ENCODE measurements around the gene IST1.

IST1 gene

GRCh38 chr16:71894921-71895678 lies at the start of gene IST1:
TSS of gene IST1 (plus strand) at chr16:71895531. CDS start at chr16:71915641, 20,110 bp downstream.
- Histone ChIP-seq H3K27ac (ENCODE audit: low read depth in 2 of 2, low read length in 2 of 2) (peak within 1 kb of the TSS; percentile 99 to 100), H3K4me3 (ENCODE audit: low read length in 2 of 2) (peak within 1 kb of the TSS; percentile 89 to 99), H3K9me3 (ENCODE audit: control insufficient read depth in 2 of 2, low read length in 2 of 2) (no peaks in the 10 kb centered on the region), H3K9ac (ENCODE audit: low read depth in 1 of 2, low read length in 2 of 2) (peak within 1 kb of the TSS; percentile 99 to 100), H3K36me3 (ENCODE audit: control insufficient read depth in 2 of 2, insufficient read depth in 2 of 2, low read length in 2 of 2) (no peaks in the 10 kb centered on the region), H3K27me3 (ENCODE audit: control insufficient read depth in 2 of 2, insufficient read depth in 2 of 2, low read length in 2 of 2) (no peaks in the 10 kb centered on the region), H3K4me1 (ENCODE audit: control insufficient read depth in 2 of 2, insufficient read depth in 2 of 2, low read length in 2 of 2) (peaks cover 9 to 12% of the 10 kb centered on the region in 2 donors)

- H3K9ac ChIP-seq (ENCODE audit: low read depth in 1 of 2, low read length in 2 of 2) = peak within 1 kb of the TSS; percentile 92 to 96
- H3K9me3 ChIP-seq (ENCODE audit: control insufficient read depth in 2 of 2, low read length in 2 of 2) = no peaks in the 10 kb centered on the region
- H3K27me3 ChIP-seq (ENCODE audit: control insufficient read depth in 2 of 2, insufficient read depth in 2 of 2, low read length in 2 of 2) = no peaks in the 10 kb centered on the region
- H3K4me1 ChIP-seq (ENCODE audit: control insufficient read depth in 2 of 2, insufficient read depth in 2 of 2, low read length in 2 of 2) = peaks cover 8% of the 10 kb centered on the region in 2 donors
- peak within 1 kb of the TSS; percentile 78 to 95 for H3K4me3 ChIP-seq (ENCODE audit: low read length in 2 of 2)
- peaks cover 20 to 22% of the 10 kb centered on the region in 2 donors for H3K36me3 ChIP-seq (ENCODE audit: control insufficient read depth in 2 of 2, insufficient read depth in 2 of 2, low read length in 2 of 2)
- H3K27ac ChIP-seq (ENCODE audit: low read depth in 2 of 2, low read length in 2 of 2) = peak within 1 kb of the TSS; percentile 70 to 86
These were observed 49.5 kb upstream of the IST1 start, which contains the start of gene ATXN1L for GRCh38 chr16:71845639-71846430. TSS of gene ATXN1L (plus strand) at chr16:71845976. CDS start at chr16:71849741, 3,765 bp downstream.

- Histone ChIP-seq H3K9ac (ENCODE audit: low read depth in 1 of 2, low read length in 2 of 2) (peak overlapping the region; percentile 92 to 96), H3K9me3 (ENCODE audit: control insufficient read depth in 2 of 2, low read length in 2 of 2) (no peaks in the 10 kb centered on the region), H3K4me1 (ENCODE audit: control insufficient read depth in 2 of 2, insufficient read depth in 2 of 2, low read length in 2 of 2) (peaks cover 8% of the 10 kb centered on the region in 2 donors), H3K27ac (ENCODE audit: low read depth in 2 of 2, low read length in 2 of 2) (peak overlapping the region; percentile 70 to 86), H3K36me3 (ENCODE audit: control insufficient read depth in 2 of 2, insufficient read depth in 2 of 2, low read length in 2 of 2) (peaks cover 26 to 28% of the 10 kb centered on the region in 2 donors), H3K27me3 (ENCODE audit: control insufficient read depth in 2 of 2, insufficient read depth in 2 of 2, low read length in 2 of 2) (no peaks in the 10 kb centered on the region), H3K4me3 (ENCODE audit: low read length in 2 of 2) (peak overlapping the region; percentile 78 to 95)
These were observed 48.9 kb upstream of the IST1 start for GRCh38 chr16:71846431-71846830.

- peak overlapping the region; percentile 78 to 95 for H3K4me3 ChIP-seq (ENCODE audit: low read length in 2 of 2)
- peak overlapping the region; percentile 92 to 96 for H3K9ac ChIP-seq (ENCODE audit: low read depth in 1 of 2, low read length in 2 of 2)
- peaks cover 8% of the 10 kb centered on the region in 2 donors for H3K4me1 ChIP-seq (ENCODE audit: control insufficient read depth in 2 of 2, insufficient read depth in 2 of 2, low read length in 2 of 2)
- no peaks in the 10 kb centered on the region for H3K27me3 ChIP-seq (ENCODE audit: control insufficient read depth in 2 of 2, insufficient read depth in 2 of 2, low read length in 2 of 2)
- no peaks in the 10 kb centered on the region for H3K9me3 ChIP-seq (ENCODE audit: control insufficient read depth in 2 of 2, low read length in 2 of 2)
- peaks cover 32 to 34% of the 10 kb centered on the region in 2 donors for H3K36me3 ChIP-seq (ENCODE audit: control insufficient read depth in 2 of 2, insufficient read depth in 2 of 2, low read length in 2 of 2)
- no peak overlapping the region for H3K27ac ChIP-seq (ENCODE audit: low read depth in 2 of 2, low read length in 2 of 2)
These were observed 48.2 kb upstream of the IST1 start for GRCh38 chr16:71847096-71847495.

GRCh38 chr16:71848622-71849021 lies 46.7 kb upstream of the IST1 start:
- H3K27ac ChIP-seq (ENCODE audit: low read depth in 2 of 2, low read length in 2 of 2) = no peak overlapping the region
- no peak overlapping the region for H3K4me3 ChIP-seq (ENCODE audit: low read length in 2 of 2)
- peaks cover 38 to 45% of the 10 kb centered on the region in 2 donors for H3K36me3 ChIP-seq (ENCODE audit: control insufficient read depth in 2 of 2, insufficient read depth in 2 of 2, low read length in 2 of 2)
- no peaks in the 10 kb centered on the region for H3K9me3 ChIP-seq (ENCODE audit: control insufficient read depth in 2 of 2, low read length in 2 of 2)
- H3K27me3 ChIP-seq (ENCODE audit: control insufficient read depth in 2 of 2, insufficient read depth in 2 of 2, low read length in 2 of 2) = no peaks in the 10 kb centered on the region
- no peak overlapping the region for H3K9ac ChIP-seq (ENCODE audit: low read depth in 1 of 2, low read length in 2 of 2)
- H3K4me1 ChIP-seq (ENCODE audit: control insufficient read depth in 2 of 2, insufficient read depth in 2 of 2, low read length in 2 of 2) = peaks cover 8 to 12% of the 10 kb centered on the region in 2 donors

- Histone ChIP-seq H3K27ac (ENCODE audit: low read depth in 2 of 2, low read length in 2 of 2) (no peak overlapping the region), H3K4me1 (ENCODE audit: control insufficient read depth in 2 of 2, insufficient read depth in 2 of 2, low read length in 2 of 2) (peaks cover 6% of the 10 kb centered on the region in 2 donors), H3K36me3 (ENCODE audit: control insufficient read depth in 2 of 2, insufficient read depth in 2 of 2, low read length in 2 of 2) (peaks cover 43 to 50% of the 10 kb centered on the region in 2 donors)
These were observed 43.6 kb upstream of the IST1 start for GRCh38 chr16:71851746-71852145.

GRCh38 chr16:71852158-71852557 lies 43.2 kb upstream of the IST1 start:
- Histone ChIP-seq H3K27me3 (ENCODE audit: control insufficient read depth in 2 of 2, insufficient read depth in 2 of 2, low read length in 2 of 2) (no peaks in the 10 kb centered on the region), H3K4me3 (ENCODE audit: low read length in 2 of 2) (no peak overlapping the region), H3K36me3 (ENCODE audit: control insufficient read depth in 2 of 2, insufficient read depth in 2 of 2, low read length in 2 of 2) (peaks cover 43 to 50% of the 10 kb centered on the region in 2 donors), H3K9me3 (ENCODE audit: control insufficient read depth in 2 of 2, low read length in 2 of 2) (no peaks in the 10 kb centered on the region), H3K4me1 (ENCODE audit: control insufficient read depth in 2 of 2, insufficient read depth in 2 of 2, low read length in 2 of 2) (peaks cover 2 to 3% of the 10 kb centered on the region in 2 donors), H3K9ac (ENCODE audit: low read depth in 1 of 2, low read length in 2 of 2) (no peak overlapping the region), H3K27ac (ENCODE audit: low read depth in 2 of 2, low read length in 2 of 2) (no peak overlapping the region)

More at GRCh38 chr16:71851746-71852145, 43.6 kb upstream of the IST1 start:
- H3K4me3 ChIP-seq (ENCODE audit: low read length in 2 of 2) = no peak overlapping the region
- no peaks in the 10 kb centered on the region for H3K9me3 ChIP-seq (ENCODE audit: control insufficient read depth in 2 of 2, low read length in 2 of 2)
- H3K27me3 ChIP-seq (ENCODE audit: control insufficient read depth in 2 of 2, insufficient read depth in 2 of 2, low read length in 2 of 2) = no peaks in the 10 kb centered on the region
- no peak overlapping the region for H3K9ac ChIP-seq (ENCODE audit: low read depth in 1 of 2, low read length in 2 of 2)

GRCh38 chr16:71852561-71852960 lies 42.8 kb upstream of the IST1 start:
- Histone ChIP-seq H3K27ac (ENCODE audit: low read depth in 2 of 2, low read length in 2 of 2) (no peak overlapping the region), H3K36me3 (ENCODE audit: control insufficient read depth in 2 of 2, insufficient read depth in 2 of 2, low read length in 2 of 2) (peaks cover 47 to 54% of the 10 kb centered on the region in 2 donors), H3K4me1 (ENCODE audit: control insufficient read depth in 2 of 2, insufficient read depth in 2 of 2, low read length in 2 of 2) (peaks cover 0 to 3% of the 10 kb centered on the region in 2 donors), H3K4me3 (ENCODE audit: low read length in 2 of 2) (no peak overlapping the region), H3K27me3 (ENCODE audit: control insufficient read depth in 2 of 2, insufficient read depth in 2 of 2, low read length in 2 of 2) (no peaks in the 10 kb centered on the region), H3K9ac (ENCODE audit: low read depth in 1 of 2, low read length in 2 of 2) (no peak overlapping the region), H3K9me3 (ENCODE audit: control insufficient read depth in 2 of 2, low read length in 2 of 2) (no peaks in the 10 kb centered on the region)

GRCh38 chr16:71853413-71853812 lies 41.9 kb upstream of the IST1 start:
- Histone ChIP-seq H3K9ac (ENCODE audit: low read depth in 1 of 2, low read length in 2 of 2) (no peak overlapping the region), H3K4me3 (ENCODE audit: low read length in 2 of 2) (no peak overlapping the region), H3K4me1 (ENCODE audit: control insufficient read depth in 2 of 2, insufficient read depth in 2 of 2, low read length in 2 of 2) (peaks cover 0 to 3% of the 10 kb centered on the region in 2 donors), H3K36me3 (ENCODE audit: control insufficient read depth in 2 of 2, insufficient read depth in 2 of 2, low read length in 2 of 2) (peaks cover 44 to 55% of the 10 kb centered on the region in 2 donors), H3K27ac (ENCODE audit: low read depth in 2 of 2, low read length in 2 of 2) (peak overlapping the region in 1 of 2 donors; percentile 38), H3K27me3 (ENCODE audit: control insufficient read depth in 2 of 2, insufficient read depth in 2 of 2, low read length in 2 of 2) (no peaks in the 10 kb centered on the region), H3K9me3 (ENCODE audit: control insufficient read depth in 2 of 2, low read length in 2 of 2) (no peaks in the 10 kb centered on the region)

Measured in mucosa of rectum (tissue), 2 donors.